OCI-LY1 (cell line): Measurements from ENCODE around the gene TMEM238.

ENCODE experiments used
- CTCF ChIP-seq: fragments of 200-600 bp; sonication (generic), shearing (Covaris generic); IDR thresholded peaks from 2 replicates; pipeline ENCODE4 v1.5.1; 2017; ENCODE audit warnings: mild to moderate bottlenecking, antibody characterized with exemption, low read length, moderate library complexity, mixed read lengths
- EZH2 ChIP-seq: fragments of 200-600 bp; sonication (generic), shearing (Covaris generic); IDR thresholded peaks from 2 replicates; pipeline ENCODE4 v1.8.0; 2017; ENCODE audit warnings: borderline replicate concordance, mixed run types, mild to moderate bottlenecking, antibody characterized with exemption, low read length, moderate library complexity, mixed read lengths

GRCh38 chr19:55426042-55426441, 42.0 kb upstream of the TMEM238 start:
- TF ChIP-seq CTCF (no peak), EZH2 (no peak)
